Stimulated activated effector memory CD8-positive, alpha-beta T cell treated with anti-CD3 and anti-CD28 coated beads, Interleukin-12 subunit alpha, Interleukin-12 subunit beta, amount 100 ng/mL, for 72 hours (primary cell): Measurements from ENCODE around the gene INSR.
A peak's percentile ranks its signal among the peaks of the same experiment; 100 is the strongest.
"Not testable (repeated sequence)": the region's sequence is repeated elsewhere in the genome, so short reads cannot be mapped to it uniquely, and the experiment has no call there.

Experiments used
- ATAC-seq: fragments of 150-1000 bp; cut with Tn5 transposase; 2 replicates; pipeline ENCODE4 v1.10.0; 2021
- DNase-seq, 2 donors: peaks; one replicate each; pipeline ENCODE4 v3.0.0; 2021 to 2022; ENCODE audit warnings: low spot score in 2 of 2
- H3K27ac Mint-ChIP-seq: one replicate; pipeline ENCODE4 v1.8.0; 2022; ENCODE audit warnings: mild to moderate bottlenecking, mixed read lengths
- H3K36me3 Mint-ChIP-seq: one replicate; pipeline ENCODE4 v1.8.0; 2022; ENCODE audit warnings: mild to moderate bottlenecking, mixed read lengths
- H3K4me1 Mint-ChIP-seq: one replicate; pipeline ENCODE4 v1.8.0; 2022; ENCODE audit warnings: mixed read lengths
- H3K4me3 Mint-ChIP-seq: one replicate; pipeline ENCODE4 v1.8.0; 2022; ENCODE audit warnings: mild to moderate bottlenecking, mixed read lengths
- H3K9me3 Mint-ChIP-seq: one replicate; pipeline ENCODE4 v1.8.0; 2022; ENCODE audit warnings: mixed read lengths

Gene INSR

GRCh38 chr19:7255119-7255518, 39.1 kb downstream of the INSR start:
- DNase-seq = no peak
- no peak for ATAC-seq
- H3K27ac Mint-ChIP-seq = no peak overlapping the region
- no peaks in the 10 kb centered on the region for H3K4me1 Mint-ChIP-seq
- no peaks in the 10 kb centered on the region for H3K9me3 Mint-ChIP-seq
- H3K4me3 Mint-ChIP-seq = no peak overlapping the region
- H3K36me3 Mint-ChIP-seq = no peaks in the 10 kb centered on the region

DNA sequence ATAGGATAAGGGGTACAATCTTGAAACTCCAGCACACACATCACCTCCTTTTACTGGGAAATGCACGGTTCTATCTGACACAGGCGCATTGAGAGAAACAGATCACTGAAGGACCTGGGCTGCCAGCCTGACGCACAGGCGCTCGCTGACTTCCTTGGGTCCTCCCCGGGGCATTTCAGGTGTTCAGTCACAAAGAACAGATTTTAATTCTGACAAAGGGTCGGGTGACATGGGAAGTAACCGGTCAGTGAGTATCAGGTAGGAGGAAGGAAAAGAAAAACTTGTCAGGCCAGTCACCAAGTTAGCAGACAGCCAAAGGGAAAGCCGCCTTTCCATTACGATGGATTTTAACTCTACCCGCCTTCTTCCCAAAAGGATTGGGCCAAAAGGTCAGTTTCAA, 39.6 kb downstream of the INSR start:
- Mint-ChIP-seq H3K36me3 (no peaks in the 10 kb centered on the region), H3K9me3 (no peaks in the 10 kb centered on the region), H3K4me1 (no peaks in the 10 kb centered on the region), H3K27ac (no peak overlapping the region), H3K4me3 (no peak overlapping the region)
- ATAC-seq (no peak), DNase-seq (no peak)

- Mint-ChIP-seq H3K4me3 (no peak overlapping the region), H3K4me1 (no peaks in the 10 kb centered on the region), H3K27ac (no peak overlapping the region), H3K9me3 (no peaks in the 10 kb centered on the region), H3K36me3 (no peaks in the 10 kb centered on the region)
- DNase-seq (no peak), ATAC-seq (no peak)
These were observed 41.9 kb downstream of the INSR start for GRCh38 chr19:7252364-7252763.

DNA sequence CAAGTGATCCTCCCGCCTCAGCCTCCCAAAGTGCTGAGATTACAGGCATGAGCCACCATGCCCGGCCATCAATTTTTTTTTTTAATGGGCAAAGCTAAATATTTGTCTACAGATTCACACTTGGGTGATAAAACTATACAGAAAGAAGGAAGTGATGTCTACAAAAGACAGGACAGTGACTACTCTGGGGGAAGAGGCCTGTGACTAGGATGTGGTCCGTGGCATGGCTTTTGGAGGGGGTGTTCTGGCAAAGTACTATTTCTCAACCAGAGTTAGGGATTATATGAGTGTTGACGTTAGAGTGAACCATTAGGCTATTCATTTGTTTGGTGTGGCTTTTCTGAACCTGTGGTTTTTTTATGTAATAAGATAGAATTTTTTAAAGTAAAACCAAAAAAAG, 42.7 kb downstream of the INSR start:
- Mint-ChIP-seq H3K36me3 (no peaks in the 10 kb centered on the region), H3K4me3 (no peak overlapping the region), H3K4me1 (no peaks in the 10 kb centered on the region), H3K9me3 (no peaks in the 10 kb centered on the region), H3K27ac (no peak overlapping the region)
- DNase-seq (no peak), ATAC-seq (peak; percentile 66)

GRCh38 chr19:7250951-7251350, 43.3 kb downstream of the INSR start:
- Mint-ChIP-seq H3K4me3 (no peak overlapping the region), H3K9me3 (no peaks in the 10 kb centered on the region), H3K27ac (no peak overlapping the region), H3K4me1 (no peaks in the 10 kb centered on the region), H3K36me3 (no peaks in the 10 kb centered on the region)
- DNase-seq (no peak), ATAC-seq (no peak)

- no peaks in the 10 kb centered on the region for H3K4me1 Mint-ChIP-seq
- DNase-seq (no peak), ATAC-seq (no peak)
- H3K27ac Mint-ChIP-seq = peak overlapping the region; percentile 62
- H3K4me3 Mint-ChIP-seq = no peak overlapping the region
- no peaks in the 10 kb centered on the region for H3K36me3 Mint-ChIP-seq
- no peaks in the 10 kb centered on the region for H3K9me3 Mint-ChIP-seq
These were observed 44.1 kb downstream of the INSR start for GRCh38 chr19:7250057-7250596.

DNA sequence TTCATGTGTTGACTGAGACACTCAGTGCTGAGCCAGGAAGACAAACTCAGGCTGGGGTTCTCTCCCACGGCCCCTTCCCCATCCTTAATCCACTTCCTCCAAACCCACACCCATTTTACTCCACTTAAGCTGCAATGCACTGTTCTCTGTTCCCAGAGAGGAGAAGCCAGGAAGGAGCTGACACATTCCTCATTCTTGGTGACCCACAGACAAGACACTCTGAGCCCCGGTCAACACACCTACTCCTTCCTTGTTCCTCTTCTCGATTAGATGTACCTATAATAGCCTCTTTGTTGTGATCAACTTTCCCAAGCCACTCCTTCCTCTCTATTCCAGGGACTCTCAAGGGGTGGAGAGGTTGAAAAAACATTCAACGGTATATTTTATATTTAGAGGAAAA, 47.1 kb downstream of the INSR start:
- no peak for ATAC-seq
- no peak for DNase-seq
- no peak overlapping the region for H3K4me3 Mint-ChIP-seq
- no peak overlapping the region for H3K27ac Mint-ChIP-seq
- H3K36me3 Mint-ChIP-seq = peaks cover under 1% of the 10 kb centered on the region
- no peaks in the 10 kb centered on the region for H3K9me3 Mint-ChIP-seq
- no peaks in the 10 kb centered on the region for H3K4me1 Mint-ChIP-seq

DNA sequence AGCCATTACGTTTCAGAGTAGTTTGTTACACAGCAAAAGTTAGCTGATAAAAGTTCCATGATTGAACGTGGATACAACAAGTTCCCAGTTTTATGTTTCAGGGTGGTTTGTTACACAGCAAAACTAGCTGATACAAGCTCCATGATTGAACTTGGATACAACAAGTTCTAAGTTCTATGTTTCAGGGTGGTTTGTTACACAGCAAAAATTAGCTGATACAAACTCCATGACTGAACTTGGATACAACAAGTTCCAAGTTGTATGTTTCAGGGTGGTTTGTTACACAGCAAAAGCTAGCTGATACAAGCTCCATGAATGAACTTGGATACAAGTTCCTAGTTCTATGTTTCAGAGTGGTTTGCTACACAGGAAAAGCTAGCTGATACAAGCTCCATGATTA, 47.6 kb downstream of the INSR start:
- H3K9me3 Mint-ChIP-seq = no peaks in the 10 kb centered on the region
- ATAC-seq (no peak), DNase-seq (no peak)
- peaks cover 6% of the 10 kb centered on the region for H3K36me3 Mint-ChIP-seq
- no peaks in the 10 kb centered on the region for H3K4me1 Mint-ChIP-seq
- no peak overlapping the region for H3K27ac Mint-ChIP-seq
- H3K4me3 Mint-ChIP-seq = no peak overlapping the region

DNA sequence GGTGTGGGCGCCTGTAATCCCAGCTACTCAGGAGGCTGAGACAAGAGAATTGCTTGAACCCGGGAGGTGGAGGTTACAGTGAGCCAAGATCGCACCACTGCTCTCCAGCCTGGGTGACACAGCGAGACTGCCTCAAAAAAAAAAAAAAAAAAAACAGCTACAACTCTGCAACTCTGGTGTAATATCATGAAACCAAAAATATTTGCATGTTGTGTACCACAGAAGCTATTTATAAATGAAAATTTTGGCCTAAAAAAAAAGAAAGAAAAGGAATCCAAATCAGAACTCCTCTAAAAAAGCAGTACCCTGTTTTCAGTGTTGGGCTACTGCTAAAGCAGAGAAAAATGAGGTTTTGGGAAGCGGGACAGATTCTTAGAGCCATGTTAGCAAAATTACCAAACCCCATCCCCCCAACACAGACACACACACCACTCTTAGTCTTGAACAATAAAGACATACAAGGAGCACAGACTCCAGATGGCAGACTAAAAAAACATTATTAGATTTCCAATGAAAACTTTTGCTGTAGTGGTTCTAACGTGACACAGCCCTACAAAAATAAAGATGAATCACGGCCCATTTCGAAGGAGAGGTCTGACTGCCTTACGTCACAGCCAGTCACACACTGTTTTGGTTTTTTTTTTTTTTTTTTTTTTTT, 51.5 kb downstream of the INSR start:
- Mint-ChIP-seq H3K4me3 (no peak overlapping the region), H3K36me3 (peaks cover 6% of the 10 kb centered on the region), H3K4me1 (no peaks in the 10 kb centered on the region), H3K9me3 (peaks cover 2% of the 10 kb centered on the region), H3K27ac (no peak overlapping the region)
- ATAC-seq (no peak), DNase-seq (no peak)

DNA sequence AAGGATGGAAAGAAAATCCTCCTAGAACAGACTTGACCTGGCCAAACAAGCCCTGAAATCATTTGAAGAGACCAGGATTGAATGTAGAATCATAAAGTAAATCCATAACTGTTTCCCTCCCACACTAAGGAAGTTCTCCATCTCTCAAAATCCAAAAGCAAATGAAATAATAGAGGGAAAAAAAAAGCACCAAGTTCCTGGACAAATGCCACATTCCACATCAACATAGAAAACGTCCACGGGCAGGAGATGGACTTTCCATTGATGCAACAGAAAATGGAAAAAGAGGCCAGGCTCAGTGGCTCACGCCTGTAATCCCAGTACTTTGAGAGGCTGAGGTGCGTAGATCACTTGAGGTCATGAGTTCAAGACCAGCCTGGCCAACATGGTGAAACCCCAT, 56.2 kb downstream of the INSR start:
- no peaks in the 10 kb centered on the region for H3K4me1 Mint-ChIP-seq
- peaks cover 6% of the 10 kb centered on the region for H3K36me3 Mint-ChIP-seq
- no peak overlapping the region for H3K27ac Mint-ChIP-seq
- H3K4me3 Mint-ChIP-seq = no peak overlapping the region
- H3K9me3 Mint-ChIP-seq = peaks cover 2% of the 10 kb centered on the region
- no peak for ATAC-seq
- no peak for DNase-seq

DNA sequence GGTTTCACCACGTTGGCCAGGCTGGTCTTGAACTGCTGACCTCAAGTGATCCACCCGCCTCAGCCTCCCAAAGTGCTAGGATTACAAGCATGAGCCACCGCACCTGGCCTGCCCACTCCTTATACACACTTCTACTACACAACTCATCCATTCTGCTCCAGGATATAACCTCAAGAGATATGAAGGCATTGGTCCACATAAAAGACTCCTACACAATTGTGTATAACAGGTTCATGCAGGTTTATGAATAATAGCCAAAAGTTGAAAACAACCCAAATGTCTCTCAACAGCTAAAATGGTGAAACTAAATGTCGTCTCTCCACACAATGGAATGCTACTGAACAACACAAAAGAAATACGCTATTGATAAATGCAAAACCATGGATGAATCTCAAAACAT, 58.1 kb downstream of the INSR start:
- Mint-ChIP-seq H3K4me1 (no peaks in the 10 kb centered on the region), H3K4me3 (no peak overlapping the region), H3K36me3 (no peaks in the 10 kb centered on the region), H3K9me3 (peaks cover 2% of the 10 kb centered on the region), H3K27ac (no peak overlapping the region)
- no peak for DNase-seq
- ATAC-seq = no peak

DNA sequence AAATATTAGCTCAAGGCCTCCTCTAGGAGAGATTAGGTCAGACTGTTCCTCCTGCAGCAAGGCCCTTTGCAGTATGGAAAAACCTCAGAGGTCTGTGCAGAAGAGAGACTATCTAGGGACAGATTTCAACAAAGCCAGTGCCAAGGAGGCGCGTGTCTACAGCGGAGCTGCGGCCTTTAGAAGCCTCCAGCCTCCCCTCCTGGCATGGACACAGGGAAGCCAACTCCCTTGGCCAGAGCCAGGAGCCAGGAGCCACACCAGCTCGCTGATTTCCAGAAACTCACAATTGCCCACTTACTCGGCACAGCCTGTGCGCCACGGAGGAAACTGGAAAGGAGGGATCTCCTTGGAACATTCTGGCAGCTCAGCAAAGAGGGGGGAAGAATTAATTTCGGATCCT, 63.4 kb downstream of the INSR start:
- DNase-seq (no peak), ATAC-seq (no peak)
- Mint-ChIP-seq H3K27ac (no peak overlapping the region), H3K36me3 (no peaks in the 10 kb centered on the region), H3K4me3 (no peak overlapping the region), H3K4me1 (no peaks in the 10 kb centered on the region), H3K9me3 (no peaks in the 10 kb centered on the region)

GRCh38 chr19:7229735-7230134, 64.5 kb downstream of the INSR start:
- no peaks in the 10 kb centered on the region for H3K9me3 Mint-ChIP-seq
- no peak overlapping the region for H3K27ac Mint-ChIP-seq
- DNase-seq = no peak
- H3K4me3 Mint-ChIP-seq = no peak overlapping the region
- H3K36me3 Mint-ChIP-seq = no peaks in the 10 kb centered on the region
- ATAC-seq = no peak
- no peaks in the 10 kb centered on the region for H3K4me1 Mint-ChIP-seq

GRCh38 chr19:7228935-7229541, 65.2 kb downstream of the INSR start:
- ATAC-seq (no peak), DNase-seq (no peak)
- H3K4me1 Mint-ChIP-seq = no peaks in the 10 kb centered on the region
- no peaks in the 10 kb centered on the region for H3K36me3 Mint-ChIP-seq
- H3K9me3 Mint-ChIP-seq = no peaks in the 10 kb centered on the region
- H3K27ac Mint-ChIP-seq = no peak overlapping the region
- H3K4me3 Mint-ChIP-seq = no peak overlapping the region

- H3K9me3 Mint-ChIP-seq = no peaks in the 10 kb centered on the region
- H3K27ac Mint-ChIP-seq = no peak overlapping the region
- no peak for DNase-seq
- H3K4me1 Mint-ChIP-seq = no peaks in the 10 kb centered on the region
- H3K36me3 Mint-ChIP-seq = no peaks in the 10 kb centered on the region
- no peak for ATAC-seq
- H3K4me3 Mint-ChIP-seq = no peak overlapping the region
These were observed 66.5 kb downstream of the INSR start for GRCh38 chr19:7227735-7228134.

DNA sequence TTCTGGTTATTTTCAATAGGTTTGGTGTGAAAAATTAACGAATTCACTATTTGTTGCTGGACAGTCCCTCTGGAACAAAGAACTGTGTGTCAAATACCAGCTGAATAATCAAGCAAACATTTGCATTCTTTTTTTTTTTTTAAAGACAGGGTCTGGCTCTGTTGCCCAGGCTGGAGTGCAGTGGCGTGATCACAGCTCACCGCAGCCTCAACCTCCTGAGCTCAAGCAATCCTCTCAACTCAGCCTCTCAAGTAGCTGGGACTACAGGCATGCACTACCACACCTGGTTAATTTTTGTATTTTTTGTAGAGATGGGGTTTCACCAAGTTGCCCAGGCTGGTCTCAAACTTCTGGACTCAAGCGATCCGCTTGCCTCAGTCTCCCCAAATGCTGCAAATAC, 67.1 kb downstream of the INSR start:
- not testable (repeated sequence) for H3K4me3 Mint-ChIP-seq, H3K27ac Mint-ChIP-seq, H3K9me3 Mint-ChIP-seq

More for the DNA sequence above, 67.1 kb downstream of the INSR start:
- DNase-seq, H3K4me1 Mint-ChIP-seq, ATAC-seq, H3K36me3 Mint-ChIP-seq: not testable (repeated sequence)
